ENCODE results near the gene ZNF609. TPM values are rescaled to one million over a fixed set of nuclear protein-coding genes. Genes with fewer than 3 reads are reported as not detected.

ZNF609 gene
- total RNA-seq, 1 donor from 2014 or later: 24.1 TPM

DNA sequence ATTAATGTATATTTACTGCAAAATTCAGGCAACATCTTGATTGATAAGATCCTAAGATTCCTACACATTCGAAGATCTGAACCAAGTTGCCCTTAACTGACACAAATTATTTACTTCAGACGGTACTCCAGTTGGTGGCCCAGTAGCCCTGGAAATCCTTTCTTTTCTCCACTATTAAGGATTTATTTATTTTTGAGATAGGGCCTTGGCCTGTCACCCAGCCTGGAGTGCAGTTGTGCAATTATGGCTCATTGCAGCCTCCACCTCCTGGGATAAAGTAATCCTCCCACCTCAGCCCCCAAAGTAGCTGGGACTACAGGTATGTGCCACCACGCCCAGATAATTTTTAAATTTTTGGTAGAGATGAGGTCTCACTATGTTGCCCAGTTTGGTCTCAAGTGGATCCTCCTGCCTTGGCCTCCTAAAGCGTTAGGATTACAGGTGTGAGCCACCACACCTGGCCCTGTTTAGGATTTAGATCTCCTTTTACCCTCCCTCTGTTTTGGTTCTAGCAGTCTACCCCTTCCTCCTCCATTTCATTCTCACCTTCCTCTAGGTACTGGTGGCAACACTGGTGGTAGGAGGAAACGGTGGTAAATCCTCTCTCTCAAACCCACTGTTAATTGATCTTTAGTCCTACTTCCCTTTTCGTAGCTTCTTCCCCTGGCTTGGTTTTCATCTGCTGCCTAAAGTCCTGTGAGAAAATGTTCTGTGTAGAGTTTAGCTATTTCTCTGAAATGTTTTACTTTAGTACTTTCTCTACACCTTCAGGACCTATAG lies 12.7 kb upstream of the ZNF609 start:
- Mint-ChIP-seq H3K27me3 (ENCODE audit: low read depth) (no peaks in the 10 kb centered on the region), H3K9me3 (ENCODE audit: low read depth) (no peaks in the 10 kb centered on the region)
- TF ChIP-seq, protein P1, sequence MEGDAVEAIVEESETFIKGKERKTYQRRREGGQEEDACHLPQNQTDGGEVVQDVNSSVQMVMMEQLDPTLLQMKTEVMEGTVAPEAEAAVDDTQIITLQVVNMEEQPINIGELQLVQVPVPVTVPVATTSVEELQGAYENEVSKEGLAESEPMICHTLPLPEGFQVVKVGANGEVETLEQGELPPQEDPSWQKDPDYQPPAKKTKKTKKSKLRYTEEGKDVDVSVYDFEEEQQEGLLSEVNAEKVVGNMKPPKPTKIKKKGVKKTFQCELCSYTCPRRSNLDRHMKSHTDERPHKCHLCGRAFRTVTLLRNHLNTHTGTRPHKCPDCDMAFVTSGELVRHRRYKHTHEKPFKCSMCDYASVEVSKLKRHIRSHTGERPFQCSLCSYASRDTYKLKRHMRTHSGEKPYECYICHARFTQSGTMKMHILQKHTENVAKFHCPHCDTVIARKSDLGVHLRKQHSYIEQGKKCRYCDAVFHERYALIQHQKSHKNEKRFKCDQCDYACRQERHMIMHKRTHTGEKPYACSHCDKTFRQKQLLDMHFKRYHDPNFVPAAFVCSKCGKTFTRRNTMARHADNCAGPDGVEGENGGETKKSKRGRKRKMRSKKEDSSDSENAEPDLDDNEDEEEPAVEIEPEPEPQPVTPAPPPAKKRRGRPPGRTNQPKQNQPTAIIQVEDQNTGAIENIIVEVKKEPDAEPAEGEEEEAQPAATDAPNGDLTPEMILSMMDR (IDR thresholded peaks at IDR 0.05): no peak

DNA sequence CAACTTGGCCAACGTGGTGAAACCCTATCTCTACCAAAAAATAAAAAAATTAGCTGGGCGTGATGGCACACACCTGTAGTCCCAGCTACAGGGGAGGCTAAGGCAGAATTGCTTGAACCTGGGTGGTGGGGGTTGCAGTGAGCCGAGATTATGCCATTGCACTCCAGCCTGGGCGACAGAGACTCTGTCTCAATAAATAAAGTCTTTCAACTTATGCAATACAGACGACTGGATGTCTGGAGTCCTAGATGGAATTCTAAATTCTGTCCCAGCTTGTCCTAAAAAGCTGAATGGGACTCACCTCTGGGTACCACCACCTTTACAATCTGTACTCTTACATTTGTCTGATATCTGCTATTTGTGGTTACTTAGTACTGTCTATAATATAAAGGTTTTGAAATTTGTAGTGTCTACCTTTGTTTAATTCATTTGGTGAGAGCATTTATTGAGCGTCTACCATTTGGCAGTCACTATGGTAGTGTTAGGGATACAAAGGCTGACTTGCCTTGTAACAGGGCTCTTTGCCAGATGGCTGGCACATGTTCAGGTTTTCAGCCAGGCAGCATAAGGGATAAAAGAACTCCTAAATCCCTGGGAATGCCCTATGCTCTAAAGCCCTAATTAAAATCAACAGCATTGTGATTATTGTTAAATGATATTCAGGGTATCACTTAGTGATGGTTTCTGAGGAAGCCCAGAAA lies 7.2 kb upstream of the ZNF609 start:
- H3K4me1 Mint-ChIP-seq (ENCODE audit: low read depth): peaks cover 22% of the 10 kb centered on the region
- H3K27ac Mint-ChIP-seq (ENCODE audit: unreplicated experiment): no peak overlapping the region
- no peaks in the 10 kb centered on the region for H3K27me3 Mint-ChIP-seq (ENCODE audit: low read depth)

More for the DNA sequence above, 12.7 kb upstream of the ZNF609 start:
- no peak overlapping the region for H3K27ac Mint-ChIP-seq (ENCODE audit: unreplicated experiment)
- H3K4me1 Mint-ChIP-seq (ENCODE audit: low read depth): peaks cover 24% of the 10 kb centered on the region
- H3K36me3 Mint-ChIP-seq (ENCODE audit: low read depth): peaks cover 10% of the 10 kb centered on the region
- H3K4me3 Mint-ChIP-seq (ENCODE audit: unreplicated experiment): no peak overlapping the region
- no peak for DNase-seq (ENCODE audit: low spot score)

DNA sequence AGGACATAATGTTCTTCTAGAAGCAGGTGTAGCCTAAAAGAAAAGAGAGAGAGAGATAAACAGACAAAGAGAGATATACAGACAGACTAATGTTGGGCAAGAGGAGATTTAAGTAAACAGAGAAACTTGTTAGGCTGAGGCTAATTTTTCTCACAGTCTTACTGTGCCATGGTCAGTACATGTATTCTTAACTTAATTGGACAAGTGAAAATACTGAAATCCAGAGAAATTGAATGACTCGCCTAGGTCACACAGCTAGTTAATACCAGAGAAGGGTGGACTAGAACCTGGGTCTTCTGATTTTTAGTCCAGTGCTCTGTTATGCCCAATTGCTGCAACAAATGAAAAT lies 6.7 kb upstream of the ZNF609 start:
- DNase-seq (ENCODE audit: low spot score): no peak
- Mint-ChIP-seq H3K27me3 (ENCODE audit: low read depth) (no peaks in the 10 kb centered on the region), H3K4me3 (ENCODE audit: unreplicated experiment) (no peak overlapping the region), H3K36me3 (ENCODE audit: low read depth) (peaks cover 11% of the 10 kb centered on the region), H3K27ac (ENCODE audit: unreplicated experiment) (no peak overlapping the region), H3K9me3 (ENCODE audit: low read depth) (no peaks in the 10 kb centered on the region), H3K4me1 (ENCODE audit: low read depth) (peaks cover 22% of the 10 kb centered on the region)
- TF ChIP-seq, protein P1 (IDR thresholded peaks at IDR 0.05): no peak

More for the DNA sequence above, 7.2 kb upstream of the ZNF609 start:
- no peak for DNase-seq (ENCODE audit: low spot score)
- H3K9me3 Mint-ChIP-seq (ENCODE audit: low read depth): no peaks in the 10 kb centered on the region
- H3K36me3 Mint-ChIP-seq (ENCODE audit: low read depth): peaks cover 11% of the 10 kb centered on the region
- TF ChIP-seq, protein P1 (IDR thresholded peaks at IDR 0.05): no peak
- H3K4me3 Mint-ChIP-seq (ENCODE audit: unreplicated experiment): no peak overlapping the region

DNA sequence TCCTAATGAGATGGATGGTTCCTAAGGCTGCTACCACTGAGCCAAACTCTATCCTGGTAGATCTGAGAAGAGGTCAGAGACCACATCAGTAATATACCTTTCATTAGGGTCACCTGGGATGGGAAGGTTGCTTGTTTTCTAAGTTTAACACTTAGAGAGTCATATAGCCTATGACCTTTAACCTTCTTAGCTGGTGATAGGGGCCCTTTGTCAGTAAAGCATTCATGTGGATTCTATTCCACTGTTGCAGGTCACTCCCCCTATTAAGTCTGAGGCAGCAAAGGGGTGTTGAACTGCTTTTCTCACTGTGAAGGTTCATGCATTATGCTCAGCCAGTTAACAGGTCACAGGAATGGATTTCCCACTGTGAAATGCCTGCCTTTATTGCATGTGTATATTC lies 6.1 kb upstream of the ZNF609 start:
- H3K9me3 Mint-ChIP-seq (ENCODE audit: low read depth): no peaks in the 10 kb centered on the region
- H3K4me3 Mint-ChIP-seq (ENCODE audit: unreplicated experiment): no peak overlapping the region
- peaks cover 26% of the 10 kb centered on the region for H3K4me1 Mint-ChIP-seq (ENCODE audit: low read depth)
- peaks cover 10% of the 10 kb centered on the region for H3K36me3 Mint-ChIP-seq (ENCODE audit: low read depth)
- no peak for DNase-seq (ENCODE audit: low spot score)
- H3K27ac Mint-ChIP-seq (ENCODE audit: unreplicated experiment): no peak overlapping the region
- TF ChIP-seq, protein P1 (IDR thresholded peaks at IDR 0.05): no peak
- H3K27me3 Mint-ChIP-seq (ENCODE audit: low read depth): no peaks in the 10 kb centered on the region

DNA sequence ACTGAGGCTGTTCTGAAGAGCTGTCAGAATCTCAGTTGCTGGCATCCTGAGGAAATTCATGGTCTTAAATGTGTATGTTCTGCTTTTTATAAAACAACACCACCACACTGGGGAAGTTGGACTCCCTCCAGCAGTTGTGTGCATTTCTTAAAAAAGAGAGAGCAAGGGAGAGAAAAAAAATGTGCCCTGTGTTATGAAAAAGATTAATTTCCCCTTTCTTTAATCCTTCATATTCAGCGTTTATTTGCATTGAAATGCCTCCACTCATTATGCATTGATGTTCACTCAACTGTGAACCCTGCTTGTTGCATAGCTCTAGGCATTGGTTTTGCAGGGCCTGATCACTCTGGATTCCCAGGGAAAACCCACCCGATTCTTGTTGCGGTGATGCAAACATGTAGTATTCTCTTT lies 4.4 kb upstream of the ZNF609 start:
- peaks cover 6% of the 10 kb centered on the region for H3K36me3 Mint-ChIP-seq (ENCODE audit: low read depth)

More for the DNA sequence above, 4.4 kb upstream of the ZNF609 start:
- Mint-ChIP-seq H3K4me3 (ENCODE audit: unreplicated experiment) (no peak overlapping the region), H3K27ac (ENCODE audit: unreplicated experiment) (no peak overlapping the region), H3K27me3 (ENCODE audit: low read depth) (no peaks in the 10 kb centered on the region), H3K9me3 (ENCODE audit: low read depth) (no peaks in the 10 kb centered on the region), H3K4me1 (ENCODE audit: low read depth) (peaks cover 37% of the 10 kb centered on the region)
- DNase-seq (ENCODE audit: low spot score): no peak
- TF ChIP-seq, protein P1 (IDR thresholded peaks at IDR 0.05): no peak

All from chondrocyte (in vitro differentiated cells).